ENCODE results near the gene LEUTX.
"Not testable (repeated sequence)": the region's sequence is repeated elsewhere in the genome, so short reads cannot be mapped to it uniquely, and the experiment has no call there.

Gene LEUTX

DNA sequence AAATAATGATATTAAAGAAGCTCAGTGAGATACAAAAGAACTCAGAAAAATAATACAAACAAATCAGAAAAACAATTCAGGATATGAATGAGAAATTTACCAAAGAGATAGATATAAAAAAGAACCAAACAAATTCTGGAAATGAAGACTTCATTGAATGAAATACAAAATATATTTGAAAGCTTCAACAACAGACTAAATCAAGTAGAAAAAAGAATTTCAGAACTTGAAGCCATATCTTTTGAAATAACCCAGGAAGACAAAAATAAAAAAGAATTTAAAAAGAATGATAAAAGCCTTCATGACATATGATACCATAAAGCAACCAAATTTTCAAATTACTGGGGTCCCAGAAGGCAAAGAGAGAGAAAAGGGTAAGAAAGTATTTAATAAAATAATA, 9.6 kb downstream of the LEUTX start:
- FAIRE-seq, result no peak

DNA sequence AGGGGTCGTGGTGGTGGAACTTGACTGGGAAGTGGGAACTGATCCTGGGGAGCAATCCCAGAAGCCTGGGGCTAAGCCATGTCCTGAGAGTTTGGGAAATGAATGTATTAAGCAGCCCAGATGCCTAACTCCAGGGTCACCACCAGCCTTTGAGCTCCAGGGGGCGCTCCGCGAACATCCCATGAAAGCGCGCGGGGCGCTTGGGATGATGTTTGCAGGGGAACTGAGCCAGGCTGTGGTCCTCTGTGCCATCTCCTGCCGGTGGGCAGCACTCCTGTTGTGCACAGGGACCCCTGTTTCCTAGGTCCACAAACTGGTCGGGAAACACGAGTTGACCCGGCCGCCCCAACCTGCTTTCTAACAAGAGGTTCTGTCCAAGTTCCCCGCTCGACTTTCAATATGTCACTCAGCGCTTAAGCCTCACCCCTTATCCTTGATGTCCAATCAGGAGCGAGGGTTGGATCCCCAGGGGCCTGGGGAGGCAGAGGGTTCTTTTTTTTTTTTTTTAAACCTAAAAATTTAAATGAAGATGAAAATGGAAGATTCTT, 14.4 kb downstream of the LEUTX start:
- no peak for FAIRE-seq

DNA sequence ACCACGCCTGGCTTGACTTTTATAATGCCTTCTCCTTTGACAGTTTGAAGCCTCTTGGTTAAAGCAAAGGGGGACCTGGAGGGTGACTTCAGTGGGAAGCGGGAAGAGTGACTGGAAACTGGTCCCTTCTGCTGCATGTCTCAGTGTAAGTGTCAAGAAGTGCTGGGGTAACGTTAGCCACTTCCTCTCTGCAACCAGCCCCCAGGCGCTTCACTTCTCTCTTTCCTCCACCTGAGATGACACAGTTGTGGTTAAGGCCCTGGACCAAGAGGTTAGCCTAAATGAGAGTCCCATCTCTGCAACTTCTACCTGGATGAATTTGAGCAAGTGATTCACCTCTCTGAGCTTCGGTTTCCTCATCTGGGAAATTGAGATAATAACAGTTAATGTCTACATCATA, 16.3 kb downstream of the LEUTX start:
- no peak for FAIRE-seq

DNA sequence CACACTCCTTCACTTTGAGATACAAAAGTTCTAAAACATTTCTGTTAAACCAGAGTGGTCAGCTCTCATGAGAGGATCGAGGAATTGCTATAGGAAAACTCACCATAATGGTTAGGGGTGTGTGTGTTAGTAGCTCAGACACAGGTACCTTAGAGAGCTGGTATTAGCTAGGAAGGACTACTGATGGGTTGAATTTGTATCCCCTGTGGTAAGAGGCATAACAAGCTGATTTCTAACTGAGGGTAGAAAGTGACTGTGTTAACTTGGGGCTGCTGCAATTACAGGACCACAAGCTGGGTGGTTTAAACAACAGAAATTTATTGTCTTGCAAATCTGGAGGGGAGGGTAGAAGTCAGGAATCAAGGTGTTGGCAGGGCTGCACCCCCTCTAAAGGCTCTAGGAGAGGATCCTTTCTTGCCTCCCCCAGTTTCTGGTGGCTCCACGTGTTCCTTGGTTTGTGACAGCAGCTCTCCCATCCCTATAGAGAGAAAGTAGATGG, 17.4 kb downstream of the LEUTX start:
- no peak for FAIRE-seq

DNA sequence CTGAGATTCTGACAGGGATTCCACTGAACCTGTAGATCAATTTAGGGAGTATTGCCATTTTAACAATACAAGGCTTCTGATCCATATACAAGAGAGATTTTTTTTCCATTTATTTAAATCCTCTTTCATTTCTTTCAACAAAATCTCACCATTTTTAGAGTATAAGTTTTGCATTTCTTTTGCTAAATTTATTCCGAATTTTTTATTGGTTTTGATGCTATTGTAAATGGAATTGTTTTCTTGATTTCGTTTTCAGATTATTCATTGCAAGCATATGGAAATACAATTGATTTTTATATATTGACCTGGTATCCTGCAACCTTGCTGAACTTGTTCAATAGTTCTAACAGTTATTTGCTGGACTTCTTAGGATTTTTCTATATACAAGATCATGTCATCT, 18.4 kb downstream of the LEUTX start:
- FAIRE-seq, result no peak

DNA sequence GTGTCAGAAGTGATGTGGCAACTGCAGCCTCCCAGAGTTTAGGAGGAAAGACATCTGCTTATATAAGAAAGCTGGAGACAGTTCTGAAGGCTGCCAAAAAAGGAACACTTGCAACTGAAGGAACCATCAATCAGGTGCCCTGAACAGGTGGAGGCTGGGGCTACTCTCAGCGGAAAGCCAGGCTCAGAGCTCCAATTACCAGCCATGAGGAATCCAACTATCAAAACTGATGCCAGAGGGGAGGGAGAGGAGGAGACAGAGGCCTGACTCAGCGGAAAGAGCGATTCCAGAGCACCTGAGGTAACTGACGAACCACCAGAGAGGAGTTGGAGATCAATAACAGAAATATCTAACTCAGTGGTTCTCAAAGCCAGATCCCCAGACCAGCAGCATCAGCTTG, 24.3 kb downstream of the LEUTX start:
- FAIRE-seq, result no peak

DNA sequence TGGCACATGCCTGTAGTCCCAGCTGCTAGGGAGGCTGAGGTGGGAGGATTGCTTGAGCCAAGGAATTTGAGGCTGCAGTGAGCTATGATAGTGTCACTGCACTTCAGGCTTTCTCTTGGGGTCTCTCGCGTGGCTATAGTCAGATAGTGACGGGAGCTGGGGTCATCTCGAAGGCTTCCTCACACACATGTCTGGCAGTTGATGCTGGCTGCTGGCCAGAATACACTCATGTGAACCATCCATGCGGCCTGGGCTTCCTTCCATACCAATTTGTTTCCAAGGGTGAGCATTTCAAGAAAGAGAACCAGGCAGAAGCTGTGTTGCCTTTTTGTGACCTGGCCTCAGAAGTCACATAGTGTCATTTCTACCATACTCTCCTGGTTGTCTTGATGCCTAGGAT, 26.4 kb downstream of the LEUTX start:
- no peak for FAIRE-seq

DNA sequence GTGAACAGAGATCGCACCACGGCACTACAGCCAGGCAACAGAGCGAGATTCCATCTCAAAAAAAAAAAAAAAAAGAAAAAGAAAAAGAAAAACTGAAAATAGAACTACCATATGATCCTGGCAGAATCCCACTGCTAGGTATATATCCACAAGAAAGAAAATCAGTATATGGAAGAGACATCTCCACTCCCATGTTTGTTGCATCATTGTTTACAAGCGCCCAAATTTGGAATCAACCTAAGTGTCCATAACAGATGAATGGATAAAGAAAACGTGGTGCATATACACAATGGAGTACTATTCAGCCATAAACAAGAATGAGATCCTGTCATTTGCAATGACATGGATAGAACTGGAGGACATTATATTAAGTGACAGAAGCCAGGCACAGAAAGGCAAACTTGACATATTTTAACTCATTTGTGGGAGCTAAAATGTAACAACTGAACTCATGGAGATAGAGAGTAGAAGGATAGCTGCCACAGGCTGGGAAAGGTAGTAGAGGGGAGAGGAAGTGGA, 29.3 kb downstream of the LEUTX start:
- no peak for FAIRE-seq

DNA sequence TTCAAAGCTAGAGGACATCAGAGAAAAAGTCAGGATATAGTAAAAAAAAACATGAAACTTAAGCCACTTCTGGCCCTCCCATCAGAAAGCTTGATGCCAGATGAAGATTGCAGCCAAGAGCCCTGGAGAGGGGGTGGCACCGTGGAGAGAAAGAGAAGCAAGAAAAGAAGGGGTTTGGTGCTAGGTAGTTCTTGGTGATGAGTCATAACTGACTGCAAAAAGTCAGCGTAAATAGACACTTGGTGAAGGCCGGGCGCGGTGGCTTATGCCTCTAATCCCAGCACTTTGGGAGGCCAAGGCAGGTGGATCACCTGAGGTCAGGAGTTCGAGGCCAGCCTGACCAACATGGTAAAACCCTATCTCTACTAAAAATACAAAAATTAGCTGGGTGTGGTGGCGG, 30.0 kb downstream of the LEUTX start:
- not testable (repeated sequence) for FAIRE-seq

DNA sequence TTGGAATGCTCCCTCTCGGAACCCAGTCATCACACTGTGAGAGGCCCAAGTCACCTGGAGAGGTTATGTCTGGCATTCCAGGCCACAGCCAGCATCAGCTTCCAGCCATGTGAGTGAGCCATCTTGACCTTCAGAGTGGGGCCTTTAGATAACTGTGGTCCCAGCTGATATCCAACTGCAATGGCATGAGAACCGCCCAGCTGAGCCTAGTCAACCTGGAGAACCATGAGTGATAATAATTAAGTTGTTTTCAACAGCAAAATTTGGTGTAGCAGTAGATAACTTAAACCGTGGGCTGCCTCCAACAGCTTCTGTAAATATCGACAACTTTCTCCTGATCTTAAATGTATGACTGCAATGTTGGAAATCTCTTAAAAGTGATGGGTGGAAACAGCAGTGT, 30.7 kb downstream of the LEUTX start:
- FAIRE-seq, result no peak

DNA sequence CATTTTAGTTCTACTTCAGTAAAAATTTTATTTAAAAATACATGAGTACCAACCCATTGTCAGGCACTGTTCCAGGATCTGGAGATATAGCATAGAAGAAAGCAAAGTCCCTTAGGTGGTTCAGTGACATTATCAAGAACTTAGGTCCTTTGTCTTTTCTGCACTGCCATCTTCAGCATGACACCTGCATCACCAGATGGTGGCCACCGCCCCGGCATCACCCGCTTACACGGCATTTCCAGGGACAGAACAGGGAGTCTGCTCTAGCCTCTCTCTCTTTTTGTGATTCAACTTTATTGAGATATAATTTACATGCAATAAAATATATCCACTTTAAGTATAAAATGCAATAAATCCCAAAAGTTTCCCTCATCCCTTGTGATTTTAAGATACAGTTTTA, 31.8 kb downstream of the LEUTX start:
- no peak for FAIRE-seq

DNA sequence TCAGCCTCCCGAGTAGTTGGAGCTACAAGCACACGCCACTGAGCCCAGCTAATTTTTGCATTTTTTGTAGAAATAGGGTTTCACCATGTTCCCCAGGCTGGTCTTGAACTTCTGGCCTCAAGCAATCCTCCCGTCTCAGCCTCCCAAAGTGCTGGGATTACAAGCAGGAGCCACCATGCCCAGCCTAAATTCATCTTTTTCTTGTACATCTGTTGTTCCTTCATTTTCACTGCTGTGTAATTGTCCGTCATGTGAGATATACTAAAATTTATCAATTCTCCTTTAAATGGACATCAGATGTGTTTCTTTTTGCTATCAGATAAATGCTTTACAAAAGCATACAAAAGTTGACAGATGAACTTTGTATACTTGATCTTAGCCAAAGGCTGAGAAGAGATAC, 32.4 kb downstream of the LEUTX start:
- FAIRE-seq, result no peak

DNA sequence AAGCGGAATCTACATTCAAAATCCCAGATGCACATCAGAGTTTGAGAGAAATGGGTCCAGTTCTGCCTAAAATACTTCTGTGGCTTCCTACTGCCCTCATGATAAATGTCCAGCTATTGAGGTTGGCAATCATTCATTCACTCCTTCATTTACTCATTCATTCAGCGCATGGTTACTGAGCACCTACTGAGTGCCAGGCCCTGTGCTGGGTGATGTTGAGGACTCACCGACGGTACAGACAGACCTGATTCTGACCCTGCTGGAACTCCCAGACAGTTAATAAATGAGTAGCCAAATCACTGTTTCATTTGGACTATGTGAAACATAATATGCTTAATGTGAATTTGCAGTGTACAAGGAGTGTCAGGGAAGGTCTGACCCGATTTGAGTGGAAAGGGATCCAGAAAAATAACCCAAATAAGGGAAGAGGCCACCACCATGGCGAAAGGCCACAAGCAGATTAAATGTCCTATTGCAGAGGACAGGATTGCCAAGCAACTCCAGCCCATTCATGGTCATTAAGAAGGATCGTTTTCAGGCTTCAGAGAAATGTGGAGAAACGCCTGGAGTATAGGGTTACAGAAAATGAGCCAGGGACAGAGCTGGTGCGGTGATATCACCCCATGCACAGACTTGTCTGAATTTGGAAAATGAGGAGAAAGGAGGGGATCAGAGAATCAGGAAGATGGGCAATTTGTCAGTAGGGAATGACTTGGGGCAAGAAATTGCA, 34.8 kb downstream of the LEUTX start:
- no peak for FAIRE-seq

DNA sequence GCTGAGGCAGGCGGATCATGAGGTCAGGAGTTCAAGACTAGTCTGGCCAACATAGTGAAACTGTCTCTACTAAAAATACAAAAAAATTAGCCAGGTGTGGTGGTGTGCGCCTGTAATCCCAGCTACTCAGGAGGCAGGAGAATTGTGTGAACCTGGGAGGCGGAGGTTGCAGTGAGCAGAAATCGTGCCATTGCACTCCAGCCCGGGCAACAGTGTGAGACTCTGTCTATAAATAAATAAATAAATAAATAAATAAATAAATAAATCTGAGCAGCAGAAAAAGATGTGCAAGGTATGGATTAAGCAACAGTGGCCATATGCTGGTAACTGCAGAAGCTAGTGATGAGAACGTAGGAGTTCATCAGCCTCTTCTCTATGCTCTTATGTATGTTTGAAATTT, 35.5 kb downstream of the LEUTX start:
- not testable (repeated sequence) for FAIRE-seq

DNA sequence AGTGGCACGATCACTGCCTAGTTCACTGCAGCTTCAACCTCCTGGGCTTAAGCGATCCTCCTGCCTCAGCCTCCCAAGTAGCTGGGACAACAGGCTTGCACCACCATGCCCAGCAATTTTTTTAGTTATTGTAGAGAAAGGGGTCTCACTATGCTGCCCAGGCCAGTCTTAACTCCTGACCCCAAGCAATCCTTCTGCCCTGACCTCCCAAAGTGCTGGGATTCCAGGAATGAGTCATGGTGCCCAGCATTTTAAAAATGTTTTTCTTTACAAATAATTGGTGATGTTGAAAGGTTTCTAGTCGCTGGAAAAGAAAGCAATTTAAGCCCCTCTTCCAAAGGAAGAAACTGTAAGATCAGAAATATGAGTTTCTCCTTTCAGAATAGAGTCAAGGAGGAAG, 35.9 kb downstream of the LEUTX start:
- FAIRE-seq, result no peak

DNA sequence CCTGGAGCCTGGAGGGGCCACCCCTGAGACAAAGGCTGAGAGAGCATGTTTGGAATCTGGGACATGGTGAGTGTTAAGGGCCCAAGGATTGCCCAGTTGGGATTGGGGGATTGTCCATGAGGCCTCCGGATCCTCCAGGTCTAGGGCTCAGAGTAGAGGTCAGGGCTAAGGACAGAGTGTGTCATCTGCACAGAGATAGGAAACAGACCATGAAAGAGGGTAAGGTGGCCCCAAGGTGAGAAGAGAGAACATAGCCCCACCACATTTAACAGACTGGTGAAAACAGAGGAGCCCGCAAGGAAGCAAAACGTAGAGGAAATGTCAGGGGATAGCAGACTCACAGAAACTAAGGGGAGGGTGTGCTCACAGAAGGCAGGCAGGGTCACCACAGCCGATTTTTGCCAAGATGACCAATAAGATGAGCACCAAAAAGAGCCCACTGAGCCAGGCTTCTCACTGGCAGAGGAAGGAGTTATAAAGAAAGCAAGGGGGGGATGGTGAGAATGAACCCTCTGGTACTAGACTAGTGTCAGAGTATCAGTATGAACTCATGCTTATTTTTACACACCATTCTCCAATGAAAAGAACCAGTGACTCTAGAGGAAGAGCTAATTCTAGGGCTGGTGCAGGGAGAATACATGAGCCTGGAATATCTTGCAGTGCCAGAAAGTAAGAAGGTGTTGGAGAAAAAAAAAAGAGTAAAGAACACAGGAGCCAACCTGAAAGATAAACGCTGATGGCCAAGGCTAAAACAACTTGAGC, 37.8 kb downstream of the LEUTX start:
- FAIRE-seq, result no peak

DNA sequence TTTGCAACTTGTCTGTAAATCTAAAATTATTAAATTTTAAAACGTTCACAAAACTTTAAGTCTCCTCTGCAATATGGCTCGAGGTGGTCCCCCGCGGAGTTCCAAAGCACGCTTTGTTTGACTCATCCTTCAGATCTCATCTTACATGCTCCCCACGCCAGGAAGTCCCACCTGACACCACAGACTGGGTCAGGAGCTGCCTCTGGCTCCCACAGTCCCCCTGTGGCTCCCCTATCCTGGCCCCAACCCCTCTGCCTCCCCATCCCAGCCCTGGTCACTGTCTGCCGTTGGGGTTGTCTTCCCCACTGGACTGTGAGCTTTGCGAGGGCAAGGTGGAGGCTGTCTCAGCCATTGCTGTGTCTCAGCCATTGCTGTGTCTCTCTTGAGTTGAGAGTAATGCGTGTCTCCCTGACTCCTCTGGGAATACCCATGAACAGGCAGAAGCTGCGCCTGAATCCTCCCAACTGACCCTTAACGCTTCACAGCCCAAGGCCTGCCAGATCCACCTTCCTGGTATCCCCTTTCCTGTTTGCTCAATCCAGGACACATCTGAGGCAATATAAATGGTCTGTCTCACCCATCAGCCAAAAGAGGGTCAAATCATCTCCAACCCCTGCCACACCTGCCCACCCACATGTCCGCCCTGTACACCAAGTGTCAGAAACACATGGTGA, 39.4 kb downstream of the LEUTX start:
- FAIRE-seq, result no peak

DNA sequence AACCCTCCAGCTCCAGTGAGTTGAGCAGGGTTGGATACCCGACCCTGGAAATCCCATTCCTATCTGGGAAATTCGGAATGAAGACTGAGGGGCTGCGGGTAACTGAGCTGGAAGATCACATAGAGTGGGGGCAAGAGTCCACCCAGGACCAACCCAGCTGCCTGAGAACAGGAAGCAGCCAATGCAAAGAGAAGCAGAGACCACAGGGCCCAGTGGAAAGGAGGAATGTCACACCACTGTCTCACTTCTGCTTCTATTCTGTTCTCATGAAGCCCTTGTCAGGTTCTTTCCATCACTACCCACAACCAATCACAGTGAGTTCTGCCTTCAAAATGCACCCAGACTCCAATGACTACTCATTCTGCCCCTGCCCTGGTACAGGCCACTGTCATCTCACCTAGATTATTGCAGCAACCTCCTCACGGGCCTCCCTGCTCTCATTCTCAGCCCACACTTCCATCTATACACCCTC, 40.0 kb downstream of the LEUTX start:
- no peak for FAIRE-seq

DNA sequence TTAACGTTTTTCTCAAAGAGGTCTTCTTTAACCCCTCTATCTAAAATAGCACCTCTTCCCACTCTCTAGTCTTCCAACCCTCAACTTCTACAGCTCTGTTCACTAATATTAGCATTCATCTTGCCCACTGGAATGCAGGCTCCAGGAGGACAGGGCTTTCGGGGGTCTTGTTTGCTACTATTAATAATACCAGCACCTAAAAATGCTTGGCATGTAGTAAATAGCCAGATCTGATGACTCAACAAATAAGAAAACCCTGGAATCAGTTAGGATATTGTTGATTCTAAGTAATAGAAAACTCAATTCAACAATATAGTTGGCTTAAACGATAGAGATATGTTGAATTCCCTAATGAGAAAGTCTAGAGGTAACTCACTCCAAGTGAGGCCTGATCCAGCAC, 41.1 kb downstream of the LEUTX start:
- no peak for FAIRE-seq

DNA sequence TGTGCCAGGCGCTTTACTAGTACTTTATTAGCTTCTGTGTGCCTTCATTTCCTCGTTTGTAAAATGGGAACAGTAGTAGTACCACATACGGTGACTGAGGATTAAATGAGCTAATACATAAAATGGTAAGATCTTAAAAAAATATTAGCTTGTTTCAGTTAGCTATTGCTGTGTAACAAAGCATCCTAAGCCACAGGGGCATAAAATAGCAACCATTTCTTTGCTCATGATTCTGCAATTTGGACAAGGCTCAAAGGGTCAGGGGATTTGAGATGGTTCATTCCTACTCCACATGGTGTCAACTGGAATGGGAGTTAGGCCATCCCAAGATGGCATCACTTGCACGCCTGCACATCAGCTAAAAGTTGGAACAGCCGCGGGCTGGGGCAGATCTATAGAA, 42.0 kb downstream of the LEUTX start:
- FAIRE-seq, result no peak

DNA sequence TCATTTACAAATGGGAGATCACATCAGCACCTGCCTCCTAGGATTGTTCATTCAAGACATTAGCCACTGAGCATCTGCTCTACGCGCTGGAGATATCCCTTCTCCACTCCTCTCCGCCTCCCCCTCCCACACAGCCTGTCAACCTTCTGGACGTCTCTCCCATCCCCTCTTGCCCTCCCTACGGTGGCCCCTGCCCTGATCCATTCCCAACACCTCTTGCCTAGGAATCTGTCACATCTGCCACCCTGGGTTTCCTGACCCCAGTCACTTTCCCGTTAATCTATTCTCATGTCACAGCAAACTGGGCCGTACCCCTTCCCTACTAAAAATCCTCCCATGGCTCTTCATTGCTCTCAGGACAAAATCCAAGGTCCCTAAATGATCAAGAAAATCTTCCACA, 45.0 kb downstream of the LEUTX start:
- no peak for FAIRE-seq

DNA sequence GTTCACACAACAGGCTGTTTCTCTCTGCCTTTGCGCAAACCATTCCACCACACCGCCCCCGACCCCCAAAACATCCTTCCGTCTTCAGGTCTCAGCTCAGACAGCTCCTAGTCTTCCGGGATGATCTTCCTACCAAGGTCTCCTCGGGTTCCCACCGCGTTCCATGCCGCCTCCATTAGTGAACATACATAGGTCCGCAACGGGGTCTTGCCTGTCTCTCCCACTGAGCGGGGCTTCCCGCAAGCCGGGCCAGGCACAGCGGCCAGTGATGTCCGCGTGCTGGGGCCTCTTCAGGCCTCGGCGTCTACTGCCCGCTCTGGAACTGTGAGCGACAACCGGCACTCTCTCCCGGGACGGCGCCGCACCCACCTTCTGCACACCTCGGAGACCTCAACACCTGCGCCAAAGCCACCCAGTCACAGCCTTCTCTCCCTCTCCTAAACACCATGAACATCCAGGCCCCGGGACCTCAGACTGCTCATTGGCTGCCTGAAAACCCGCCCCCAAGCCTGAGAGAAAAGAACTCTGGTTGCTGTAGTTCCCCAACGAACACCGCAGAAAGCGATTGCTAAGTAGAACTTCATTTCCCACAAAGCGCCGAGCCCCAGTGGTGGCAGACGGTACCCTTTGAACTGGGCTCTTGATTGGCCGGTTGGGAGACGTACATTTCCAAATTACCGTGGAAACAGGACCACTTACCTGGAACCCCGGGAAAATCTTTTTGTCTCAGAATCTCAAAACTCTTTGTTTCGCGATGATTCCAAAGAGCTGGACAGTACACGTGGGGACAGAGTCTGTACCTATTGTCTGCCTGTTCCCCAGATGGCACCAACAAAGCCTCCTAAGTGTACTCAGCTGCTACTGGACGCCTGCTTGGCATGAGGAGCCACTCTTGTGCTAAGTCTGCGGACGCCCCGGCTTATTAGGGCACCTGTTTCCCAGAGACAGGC, 45.8 kb downstream of the LEUTX start:
- FAIRE-seq, result peak; percentile 98
